CD4-positive, alpha-beta memory T cell (primary cell): Measurements from ENCODE around the gene ATP6V1B1. TPM values are rescaled to one million over a fixed set of nuclear protein-coding genes. Genes with fewer than 3 reads are reported as not detected.
A peak's percentile ranks its signal among the peaks of the same experiment; 100 is the strongest.

Experiments used
- CTCF ChIA-PET: fragments of 350-600 bp; sonication (Branson Sonifier 250); formaldehyde crosslinking; loops from one replicate; lab custom pipeline; 2021; ENCODE audit warnings: inconsistent platforms; ENCODE audit not compliant: partially characterized antibody; lab: Charles Lee
- POLR2A ChIA-PET: fragments of 350-600 bp; sonication (Branson Sonifier 250); formaldehyde crosslinking; loops from one replicate; lab custom pipeline; 2021; ENCODE audit not compliant: partially characterized antibody; lab: Charles Lee
- DNase-seq, 5 donors: peaks; one replicate each; pipeline versions ENCODE4 v3.0.0 to v3.0.0-alpha.2; 2020 to 2022; ENCODE audit warnings: mixed read lengths in 1 of 5
- H3K27ac ChIP-seq: one replicate; pipeline ENCODE4 v1.7.0; 2013; ENCODE audit warnings: low read depth, low read length
- H3K27me3 ChIP-seq: 2 replicates; pipeline ENCODE4 v1.7.0; 2013; ENCODE audit warnings: mild to moderate bottlenecking, low read length, moderate library complexity; ENCODE audit not compliant: insufficient read depth
- H3K36me3 ChIP-seq: 2 replicates; pipeline ENCODE4 v1.7.0; 2013; ENCODE audit warnings: mild to moderate bottlenecking, low read length, moderate library complexity; ENCODE audit not compliant: insufficient read depth
- H3K4me1 ChIP-seq: 2 replicates; pipeline ENCODE4 v1.7.0; 2013; ENCODE audit warnings: mild to moderate bottlenecking, low read length, moderate library complexity; ENCODE audit not compliant: insufficient read depth
- H3K4me3 ChIP-seq, 2 donors: one replicate each; pipeline ENCODE4 v1.7.0; 2013; ENCODE audit warnings: low read length in 2 of 2, mild to moderate bottlenecking in 1 of 2
- H3K9me3 ChIP-seq, 2 donors: one replicate each; pipeline ENCODE4 v1.7.0; 2013; ENCODE audit warnings: low read length in 2 of 2, control low read depth in 1 of 2; ENCODE audit not compliant: control insufficient read depth in 1 of 2
- H3K27ac Mint-ChIP-seq, 7 donors: one replicate each; pipeline ENCODE4 v1.8.0; 2020 to 2021; ENCODE audit warnings: mixed read lengths in 7 of 7, mild to moderate bottlenecking in 6 of 7, inconsistent platforms in 3 of 7, moderate library complexity in 3 of 7
- H3K27me3 Mint-ChIP-seq, 2 donors: one replicate each; pipeline ENCODE4 v1.8.0; 2020 to 2021; ENCODE audit warnings: mixed read lengths in 2 of 2
- H3K36me3 Mint-ChIP-seq, 2 donors: one replicate each; pipeline ENCODE4 v1.8.0; 2020 to 2021; ENCODE audit warnings: mixed read lengths in 2 of 2, inconsistent platforms in 1 of 2, mild to moderate bottlenecking in 1 of 2
- H3K4me1 Mint-ChIP-seq, 4 donors: one replicate each; pipeline ENCODE4 v1.8.0; 2020 to 2021; ENCODE audit warnings: mixed read lengths in 4 of 4, mild to moderate bottlenecking in 1 of 4
- H3K4me3 Mint-ChIP-seq, 8 donors: one replicate each; pipeline ENCODE4 v1.8.0; 2020 to 2021; ENCODE audit warnings: mixed read lengths in 8 of 8, mild to moderate bottlenecking in 7 of 8, moderate library complexity in 6 of 8, inconsistent platforms in 3 of 8
- H3K9me3 Mint-ChIP-seq, 8 donors: one replicate each; pipeline ENCODE4 v1.8.0; 2020 to 2021; ENCODE audit warnings: mixed read lengths in 8 of 8, mild to moderate bottlenecking in 5 of 8, inconsistent platforms in 3 of 8, moderate library complexity in 1 of 8
- intact Hi-C: fragments of 100-400 bp; cut with micrococcal nuclease; formaldehyde crosslinking; loops from one replicate; pipeline ENCODE4 v1.15.1; 2023
- polyA plus RNA-seq, 2 donors: library from polyadenylated mRNA; unstranded; fragments of 300-500 nt; fragmentation: Illumina TruSeq; gene quantifications; one replicate each; pipeline ENCODE4 v1.2.3, GENCODE V29; 2021
- total RNA-seq, 2 experiments: library from RNA; stranded (reverse); gene quantifications; one replicate each; pipeline ENCODE4 v1.2.3, GENCODE V29; 2021

The ATP6V1B1 gene
- total and polyA plus RNA-seq, 4 experiments from 2014 or later: not detected

GRCh38 chr2:70895998-70896764, 39.5 kb upstream of the ATP6V1B1 start:
- Mint-ChIP-seq H3K27ac (no peak overlapping the region), H3K4me3 (no peak overlapping the region), H3K27me3 (peaks cover 65 to 75% of the 10 kb centered on the region in 2 donors), H3K9me3 (peaks cover 0 to 2% (median 0%) of the 10 kb centered on the region in 8 donors), H3K4me1 (peaks cover 12 to 20% (median 14%) of the 10 kb centered on the region in 4 donors), H3K36me3 (no peaks in the 10 kb centered on the region)
- ChIA-PET POLR2A (no interaction called here), CTCF (interaction anchor here (1.4 kb wide), 1 partner anchor 24 kb away, joined by 4 read pairs; no protein-coding TSS in a partner anchor)
- H3K36me3 ChIP-seq: no peaks in the 10 kb centered on the region
- no peak for DNase-seq
- no peak overlapping the region for H3K4me3 ChIP-seq
- H3K4me1 ChIP-seq: peaks cover 11% of the 10 kb centered on the region
- H3K27me3 ChIP-seq: peaks cover 17% of the 10 kb centered on the region
- intact Hi-C loops: no loop called here
- no peak overlapping the region for H3K27ac ChIP-seq
- H3K9me3 ChIP-seq: no peaks in the 10 kb centered on the region

DNA sequence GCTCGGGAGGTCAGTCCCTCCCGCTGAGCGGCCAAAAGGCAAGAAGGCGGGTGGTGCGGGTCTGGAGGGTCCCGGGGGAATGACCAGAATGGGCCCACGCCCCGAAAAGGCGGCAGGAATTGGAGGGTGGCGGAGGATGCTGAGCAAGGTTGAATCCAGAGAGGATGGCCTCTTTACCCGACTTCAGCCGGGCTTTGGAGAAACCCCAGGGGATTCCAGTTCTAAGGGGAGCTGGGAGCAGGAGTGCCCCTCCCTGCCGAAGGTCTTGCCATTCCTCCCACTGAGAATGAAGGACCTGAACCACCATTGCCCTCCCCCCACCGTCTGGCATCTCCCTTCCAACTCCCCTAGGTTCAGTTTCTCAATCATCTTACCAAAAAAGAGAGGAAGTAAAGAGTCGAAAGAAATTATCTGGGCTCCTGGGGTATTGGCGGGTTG, 38.9 kb upstream of the ATP6V1B1 start:
- Mint-ChIP-seq H3K27ac (no peak overlapping the region), H3K4me3 (no peak overlapping the region), H3K4me1 (peaks cover 14 to 20% (median 17%) of the 10 kb centered on the region in 4 donors), H3K36me3 (no peaks in the 10 kb centered on the region), H3K27me3 (peaks cover 65 to 72% of the 10 kb centered on the region in 2 donors), H3K9me3 (peaks cover 0 to 2% (median 0%) of the 10 kb centered on the region in 8 donors)
- H3K27ac ChIP-seq: no peak overlapping the region
- no peak for DNase-seq
- ChIA-PET CTCF (interaction anchor here (1.4 kb wide), 1 partner anchor 25 kb away, joined by 4 read pairs; no protein-coding TSS in a partner anchor), POLR2A (no interaction called here)
- H3K36me3 ChIP-seq: no peaks in the 10 kb centered on the region
- intact Hi-C loops: no loop called here
- no peaks in the 10 kb centered on the region for H3K9me3 ChIP-seq
- H3K4me3 ChIP-seq: no peak overlapping the region
- peaks cover 15% of the 10 kb centered on the region for H3K4me1 ChIP-seq
- H3K27me3 ChIP-seq: peaks cover 16% of the 10 kb centered on the region

DNA sequence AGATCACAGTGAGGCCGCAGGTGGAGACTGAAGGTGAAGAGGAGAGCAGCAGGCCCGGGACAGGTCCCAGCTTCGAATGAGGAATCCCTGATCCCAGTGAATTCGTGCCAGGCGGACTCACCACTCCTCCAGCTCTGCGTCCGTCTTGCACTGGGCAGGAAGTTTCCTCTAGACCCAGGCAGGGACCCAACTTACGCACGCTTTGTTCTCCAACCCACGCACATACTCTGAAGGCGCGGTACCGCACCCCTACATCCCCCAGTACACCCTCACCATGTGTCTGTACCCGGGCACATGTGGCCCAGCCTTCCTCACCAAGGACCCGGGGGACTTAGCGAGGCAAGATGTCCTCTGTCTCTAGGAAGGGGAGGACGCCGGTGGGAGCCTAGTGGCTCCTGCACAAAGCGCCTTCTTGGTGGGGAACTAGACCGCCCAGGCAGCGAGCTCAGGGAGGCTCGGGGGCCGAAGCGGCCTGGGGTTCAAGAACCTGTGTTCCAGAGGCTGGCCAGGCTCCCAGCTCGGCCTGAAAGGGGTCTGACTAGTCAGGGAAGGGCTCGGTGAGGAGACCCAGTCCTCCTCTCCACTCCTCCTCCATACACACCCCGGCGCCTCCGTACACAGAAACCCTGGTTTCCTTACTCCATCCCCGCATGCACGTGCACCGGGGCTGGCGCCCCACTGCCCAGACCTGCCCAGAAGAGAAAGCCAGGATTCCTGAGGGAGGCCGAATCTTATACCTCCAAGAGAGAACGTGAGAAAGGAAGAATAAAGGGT, 38.3 kb upstream of the ATP6V1B1 start:
- peaks cover 20% of the 10 kb centered on the region for H3K27me3 ChIP-seq
- H3K4me3 ChIP-seq: no peak overlapping the region
- peaks cover 15% of the 10 kb centered on the region for H3K4me1 ChIP-seq
- H3K27ac Mint-ChIP-seq: no peak overlapping the region
- ChIA-PET POLR2A (no interaction called here), CTCF (interaction anchor here (1.4 kb wide), 1 partner anchor 25 kb away, joined by 4 read pairs; no protein-coding TSS in a partner anchor)
- DNase-seq: no peak
- H3K36me3 Mint-ChIP-seq: no peaks in the 10 kb centered on the region
- H3K4me1 Mint-ChIP-seq: peaks cover 16 to 25% (median 20%) of the 10 kb centered on the region in 4 donors
- H3K9me3 Mint-ChIP-seq: no peaks in the 10 kb centered on the region
- no peaks in the 10 kb centered on the region for H3K36me3 ChIP-seq
- intact Hi-C loops: no loop called here
- H3K9me3 ChIP-seq: no peaks in the 10 kb centered on the region
- H3K27me3 Mint-ChIP-seq: peaks cover 69 to 72% of the 10 kb centered on the region in 2 donors
- no peak overlapping the region for H3K4me3 Mint-ChIP-seq
- H3K27ac ChIP-seq: no peak overlapping the region

DNA sequence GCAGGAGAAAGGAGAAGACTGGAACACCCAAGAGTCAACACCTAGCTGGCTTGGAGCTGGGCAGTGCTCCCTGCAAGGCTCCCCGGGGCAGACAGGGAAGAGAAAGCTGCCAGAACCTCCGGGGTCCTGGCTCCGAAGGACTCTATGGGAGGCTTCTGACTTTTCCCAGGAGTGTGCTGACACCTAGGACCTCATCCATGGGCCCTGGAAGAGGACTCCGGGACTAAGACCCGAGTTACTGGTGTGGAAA, 37.8 kb upstream of the ATP6V1B1 start:
- no peak overlapping the region for H3K4me3 Mint-ChIP-seq
- Histone ChIP-seq H3K27me3 (peaks cover 25% of the 10 kb centered on the region), H3K4me1 (peaks cover 15% of the 10 kb centered on the region), H3K4me3 (no peak overlapping the region), H3K36me3 (no peaks in the 10 kb centered on the region), H3K27ac (no peak overlapping the region), H3K9me3 (no peaks in the 10 kb centered on the region)
- no peaks in the 10 kb centered on the region for H3K36me3 Mint-ChIP-seq
- CTCF ChIA-PET: interaction anchor here (0.7 kb wide), 1 partner anchor 202 kb away, joined by 3 read pairs; no protein-coding TSS in a partner anchor
- H3K27me3 Mint-ChIP-seq: peaks cover 69 to 72% of the 10 kb centered on the region in 2 donors
- POLR2A ChIA-PET: no interaction called here
- no peak for DNase-seq
- intact Hi-C loops: no loop called here
- H3K4me1 Mint-ChIP-seq: peaks cover 16 to 30% (median 20%) of the 10 kb centered on the region in 4 donors
- H3K9me3 Mint-ChIP-seq: no peaks in the 10 kb centered on the region
- no peak overlapping the region for H3K27ac Mint-ChIP-seq

DNA sequence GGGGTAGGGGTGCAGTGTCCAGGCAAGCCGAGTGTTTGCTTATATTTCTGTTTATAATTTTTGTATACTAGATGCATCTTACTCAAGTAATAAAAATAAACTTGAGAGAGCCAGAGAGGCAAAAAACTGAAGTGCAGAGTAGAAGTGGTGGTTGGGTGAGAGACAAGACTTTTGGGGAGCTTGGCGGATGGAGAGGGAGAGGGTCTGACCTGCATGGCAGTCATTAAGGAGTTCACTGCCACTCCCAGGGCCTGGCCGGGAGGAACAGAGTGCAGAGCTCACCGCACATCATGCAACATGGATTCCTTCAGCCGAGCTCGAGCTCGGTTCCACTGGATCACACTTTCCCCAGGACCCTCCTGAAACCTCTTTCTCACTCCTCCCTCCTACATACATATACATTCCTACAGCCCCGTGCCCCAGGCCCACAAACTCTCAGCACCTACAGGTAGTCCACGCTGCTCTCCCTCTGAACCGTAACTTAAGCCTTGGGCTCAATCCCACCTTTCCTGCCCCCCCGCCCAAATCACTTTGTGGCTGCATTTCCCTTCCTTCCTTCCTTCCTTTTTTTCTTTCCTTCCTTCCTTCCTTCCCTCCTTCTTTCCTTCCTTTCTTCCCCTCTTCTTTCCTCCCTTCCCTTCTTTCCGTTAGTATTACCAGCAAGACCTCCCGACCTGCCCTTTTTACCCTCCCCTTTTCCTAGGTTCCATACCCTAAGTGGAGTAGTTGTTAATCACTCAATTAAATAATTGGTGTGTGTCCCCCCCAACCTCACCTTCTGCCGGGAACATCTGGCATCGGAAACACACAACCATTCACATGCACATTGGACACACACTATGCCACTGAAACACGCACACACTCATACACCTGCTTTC, 37.1 kb upstream of the ATP6V1B1 start:
- Mint-ChIP-seq H3K27ac (no peak overlapping the region), H3K9me3 (no peaks in the 10 kb centered on the region), H3K4me3 (peak overlapping the region in 3 of 8 donors; percentile 4 to 56 (median 9)), H3K36me3 (no peaks in the 10 kb centered on the region), H3K4me1 (peaks cover 16 to 34% (median 20%) of the 10 kb centered on the region in 4 donors), H3K27me3 (peaks cover 67 to 75% of the 10 kb centered on the region in 2 donors)
- H3K27me3 ChIP-seq: peaks cover 29% of the 10 kb centered on the region
- peaks cover 15% of the 10 kb centered on the region for H3K4me1 ChIP-seq
- intact Hi-C loops: no loop called here
- no peak for DNase-seq
- H3K9me3 ChIP-seq: no peaks in the 10 kb centered on the region
- ChIA-PET CTCF (interaction anchor here (0.7 kb wide), 1 partner anchor 201 kb away, joined by 3 read pairs; no protein-coding TSS in a partner anchor), POLR2A (no interaction called here)
- no peaks in the 10 kb centered on the region for H3K36me3 ChIP-seq
- no peak overlapping the region for H3K27ac ChIP-seq
- H3K4me3 ChIP-seq: no peak overlapping the region

DNA sequence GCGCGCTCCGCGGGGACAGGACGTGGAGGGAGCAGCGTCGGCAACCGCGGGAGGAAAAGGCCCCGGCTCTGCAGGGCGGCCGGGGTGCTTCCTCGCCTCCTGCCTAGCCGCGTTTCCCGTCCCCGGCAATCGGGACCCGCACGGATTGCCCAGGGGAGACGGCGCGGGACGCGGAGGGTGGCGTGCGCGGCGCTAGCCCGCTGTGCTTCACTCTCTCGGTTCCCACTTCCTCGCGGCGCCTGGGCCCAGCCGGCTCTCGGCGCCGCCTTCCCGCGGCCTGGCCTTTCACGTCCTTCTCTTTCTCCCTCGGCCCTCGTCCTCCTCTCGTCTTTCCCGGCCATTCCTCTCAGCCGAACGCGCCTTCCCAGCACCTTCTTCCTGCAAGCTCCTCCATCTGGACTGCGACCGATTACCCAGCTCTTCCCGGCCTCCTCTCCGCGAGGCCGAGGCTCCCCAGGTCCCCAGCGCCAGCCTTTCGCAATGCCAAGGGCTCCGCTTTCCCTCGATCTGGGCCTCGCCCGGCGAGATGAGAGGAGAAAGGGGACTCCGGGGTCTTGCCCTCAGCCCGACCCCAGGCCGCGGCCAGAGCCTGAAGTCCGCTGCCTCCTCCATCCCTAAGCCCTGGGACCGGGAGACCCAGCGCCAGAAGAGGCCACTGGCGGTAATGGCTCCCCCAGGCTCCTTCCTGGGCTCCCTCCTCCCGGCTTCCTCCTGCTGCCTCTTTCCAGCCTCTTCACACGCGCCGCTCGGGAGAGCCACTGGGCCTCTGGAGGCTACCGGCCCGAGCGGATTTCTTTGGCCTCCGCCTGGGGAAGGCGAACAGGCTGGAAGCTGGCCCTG, 34.3 kb upstream of the ATP6V1B1 start:
- Histone ChIP-seq H3K9me3 (no peaks in the 10 kb centered on the region), H3K4me1 (peaks cover 15% of the 10 kb centered on the region), H3K27ac (no peak overlapping the region), H3K27me3 (peaks cover 33% of the 10 kb centered on the region), H3K36me3 (no peaks in the 10 kb centered on the region), H3K4me3 (no peak overlapping the region)
- ChIA-PET CTCF (no interaction called here), POLR2A (no interaction called here)
- no peak for DNase-seq
- H3K4me1 Mint-ChIP-seq: peaks cover 16 to 34% (median 21%) of the 10 kb centered on the region in 4 donors
- H3K9me3 Mint-ChIP-seq: no peaks in the 10 kb centered on the region
- intact Hi-C loops: no loop called here
- H3K27ac Mint-ChIP-seq: no peak overlapping the region
- peaks cover 63 to 76% of the 10 kb centered on the region in 2 donors for H3K27me3 Mint-ChIP-seq
- H3K4me3 Mint-ChIP-seq: peak overlapping the region; percentile 55 to 80 (median 72)
- H3K36me3 Mint-ChIP-seq: no peaks in the 10 kb centered on the region
